ENCODE measurements around the gene CDKL1.
"Not testable (repeated sequence)": the region's sequence is repeated elsewhere in the genome, so short reads cannot be mapped to it uniquely, and the experiment has no call there.

The CDKL1 gene

DNA sequence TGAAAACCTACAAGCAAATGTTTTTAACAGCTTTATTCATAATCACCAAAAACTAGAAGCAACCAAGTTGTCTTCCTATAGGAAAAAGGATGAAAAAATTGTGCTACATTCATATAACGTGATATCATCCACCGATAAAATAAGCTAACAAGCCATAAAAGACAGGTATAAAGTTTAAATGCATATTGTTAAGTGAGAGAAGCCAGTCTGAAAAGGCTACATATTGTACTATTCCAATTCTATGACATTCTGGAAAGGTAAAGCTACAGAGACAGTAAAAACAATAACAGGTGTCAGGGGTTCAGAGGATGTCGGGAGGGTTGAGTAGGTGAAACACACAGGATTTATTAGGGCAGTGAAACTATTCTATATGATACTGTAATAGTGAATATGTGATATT lies 22.7 kb downstream of the CDKL1 start:
- no peak for DNase-seq (ENCODE audit: extremely low spot score)
- TF ChIP-seq FOXM1 (IDR thresholded peaks at IDR 0.05; ENCODE audit: borderline replicate concordance) (no peak), ZNF384 (IDR thresholded peaks at IDR 0.05) (no peak), SP1 (IDR thresholded peaks at IDR 0.05) (no peak), SUZ12 (IDR thresholded peaks at IDR 0.05) (no peak)
- ChIA-PET POLR2A (interaction anchor here (0.9 kb wide), 1 partner anchor 23 kb away, joined by 3 read pairs; the partner anchor contains the start of gene CDKL1), CTCF (no interaction called here)

DNA sequence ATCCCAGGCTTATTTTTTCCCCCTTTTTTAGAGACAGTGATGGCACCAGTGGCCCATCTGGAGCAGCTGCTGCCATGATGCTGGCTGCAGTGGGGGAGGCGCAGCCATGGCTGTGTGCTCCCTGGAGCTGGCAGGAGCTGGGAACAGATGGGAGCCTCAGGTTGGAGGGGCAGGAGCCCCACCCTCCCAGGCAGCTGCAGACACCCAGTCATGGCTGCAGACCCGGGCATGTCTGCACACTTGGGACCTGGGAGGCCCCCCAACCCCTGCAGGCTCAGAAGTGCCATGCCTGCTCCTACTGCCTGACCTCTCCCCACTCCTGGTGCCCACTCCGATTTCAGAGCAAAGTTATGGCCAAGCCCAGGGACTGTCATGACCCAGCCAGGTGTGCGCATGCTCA lies 25.1 kb downstream of the CDKL1 start:
- CTCF ChIA-PET = no interaction called here

GRCh38 chr14:50366589-50366988 lies 30.1 kb downstream of the CDKL1 start:
- POLR2A ChIA-PET = interaction anchor here (0.5 kb wide), 1 partner anchor 169 kb away, joined by 3 read pairs; no protein-coding TSS in a partner anchor
- no peak for DNase-seq (ENCODE audit: extremely low spot score)
- TF ChIP-seq SUZ12 (IDR thresholded peaks at IDR 0.05) (no peak), ZNF384 (IDR thresholded peaks at IDR 0.05) (no peak), PKNOX1 (IDR thresholded peaks at IDR 0.05) (no peak), SP1 (IDR thresholded peaks at IDR 0.05) (no peak), ELF4 (IDR thresholded peaks at IDR 0.05) (no peak), FOXK2 (IDR thresholded peaks at IDR 0.05) (no peak), HDGF (IDR thresholded peaks at IDR 0.05; ENCODE audit: borderline replicate concordance) (no peak), L3MBTL2 (conservative IDR thresholded peaks at IDR 0.05) (no peak), LEF1 (IDR thresholded peaks at IDR 0.05; ENCODE audit: borderline replicate concordance) (no peak), FOXA1 (IDR thresholded peaks at IDR 0.05) (no peak), BHLHE40 (IDR thresholded peaks at IDR 0.05; ENCODE audit: borderline replicate concordance) (no peak), NFRKB (IDR thresholded peaks at IDR 0.05) (no peak), FOXM1 (IDR thresholded peaks at IDR 0.05; ENCODE audit: borderline replicate concordance) (no peak)
- CTCF ChIA-PET = no interaction called here

More for the DNA sequence above, 25.1 kb downstream of the CDKL1 start:
- POLR2A ChIA-PET = no interaction called here
- TF ChIP-seq PKNOX1 (IDR thresholded peaks at IDR 0.05) = no peak
- no peak for TF ChIP-seq ZNF384 (IDR thresholded peaks at IDR 0.05)
- no peak for TF ChIP-seq SUZ12 (IDR thresholded peaks at IDR 0.05)
- no peak for TF ChIP-seq FOXK2 (IDR thresholded peaks at IDR 0.05)
- no peak for TF ChIP-seq ELF4 (IDR thresholded peaks at IDR 0.05)
- no peak for TF ChIP-seq FOXA1 (IDR thresholded peaks at IDR 0.05)
- no peak for TF ChIP-seq CTBP1 (IDR thresholded peaks at IDR 0.05; ENCODE audit: borderline replicate concordance)
- no peak for TF ChIP-seq SP1 (IDR thresholded peaks at IDR 0.05)
- TF ChIP-seq HDGF (IDR thresholded peaks at IDR 0.05; ENCODE audit: borderline replicate concordance) = no peak
- TF ChIP-seq NFRKB (IDR thresholded peaks at IDR 0.05) = no peak
- no peak for TF ChIP-seq ARNT (IDR thresholded peaks at IDR 0.05)
- no peak for DNase-seq (ENCODE audit: extremely low spot score)

GRCh38 chr14:50366115-50366514 lies 30.6 kb downstream of the CDKL1 start:
- DNase-seq (ENCODE audit: extremely low spot score) = no peak
- ChIA-PET POLR2A (interaction anchor here (0.5 kb wide), 1 partner anchor 170 kb away, joined by 3 read pairs; no protein-coding TSS in a partner anchor), CTCF (no interaction called here)
- no peak for TF ChIP-seq SP1 (IDR thresholded peaks at IDR 0.05)
- no peak for TF ChIP-seq FOXA1 (IDR thresholded peaks at IDR 0.05)
- TF ChIP-seq CTBP1 (IDR thresholded peaks at IDR 0.05; ENCODE audit: borderline replicate concordance) = no peak
- TF ChIP-seq NFRKB (IDR thresholded peaks at IDR 0.05) = no peak
- TF ChIP-seq BHLHE40 (IDR thresholded peaks at IDR 0.05; ENCODE audit: borderline replicate concordance) = no peak
- no peak for TF ChIP-seq FOXM1 (IDR thresholded peaks at IDR 0.05; ENCODE audit: borderline replicate concordance)
- no peak for TF ChIP-seq TARDBP (IDR thresholded peaks at IDR 0.05)
- TF ChIP-seq ZNF384 (IDR thresholded peaks at IDR 0.05) = no peak
- TF ChIP-seq LEF1 (IDR thresholded peaks at IDR 0.05; ENCODE audit: borderline replicate concordance) = no peak
- TF ChIP-seq L3MBTL2 (conservative IDR thresholded peaks at IDR 0.05) = no peak
- no peak for TF ChIP-seq HDGF (IDR thresholded peaks at IDR 0.05; ENCODE audit: borderline replicate concordance)
- TF ChIP-seq PKNOX1 (IDR thresholded peaks at IDR 0.05) = no peak
- no peak for TF ChIP-seq ELF4 (IDR thresholded peaks at IDR 0.05)

DNA sequence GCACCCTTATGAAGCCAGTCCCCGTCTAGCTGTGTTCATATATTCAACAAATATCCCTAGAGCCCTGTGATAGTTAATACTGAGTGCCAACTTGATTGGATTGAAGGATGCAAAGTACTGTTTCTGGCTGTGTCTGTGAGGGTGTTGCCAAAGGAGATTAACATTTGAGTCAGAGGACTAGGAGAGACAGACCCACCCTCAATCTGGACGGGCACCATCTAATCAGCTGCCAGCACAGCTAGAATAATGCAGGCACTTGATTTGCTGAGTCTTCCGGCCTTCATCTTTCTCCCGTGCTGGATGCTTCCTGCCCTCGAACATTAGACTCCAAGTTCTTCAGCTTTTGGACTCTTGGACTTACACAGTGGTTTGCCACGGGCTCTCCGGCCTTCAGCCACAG lies 31.1 kb downstream of the CDKL1 start:
- CTCF ChIA-PET; DNase-seq (ENCODE audit: extremely low spot score): not testable (repeated sequence)
- POLR2A ChIA-PET = interaction anchor here (0.7 kb wide), 1 partner anchor 33 kb away, joined by 3 read pairs; no protein-coding TSS in a partner anchor

DNA sequence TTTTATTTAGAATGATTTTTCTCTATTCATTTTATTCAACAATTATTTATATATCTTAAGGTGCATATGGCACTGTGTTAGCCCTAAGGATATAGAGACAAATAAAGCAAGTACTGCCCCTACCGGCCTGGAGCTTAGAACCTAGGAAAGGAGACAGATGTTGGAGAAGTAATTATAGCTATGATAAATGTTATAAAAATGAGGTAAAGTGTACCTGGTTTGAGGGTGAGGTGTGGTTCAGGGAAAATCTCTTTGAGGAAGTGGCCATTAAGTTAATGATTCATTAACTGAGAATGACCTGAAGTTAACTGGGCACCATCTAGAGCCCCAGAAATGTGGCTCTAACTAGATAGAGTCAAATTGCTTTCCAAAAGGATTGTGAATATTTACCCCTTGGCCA lies 31.9 kb downstream of the CDKL1 start:
- POLR2A ChIA-PET = no interaction called here
- DNase-seq (ENCODE audit: extremely low spot score) = no peak
- no peak for TF ChIP-seq BHLHE40 (IDR thresholded peaks at IDR 0.05; ENCODE audit: borderline replicate concordance)
- TF ChIP-seq PKNOX1 (IDR thresholded peaks at IDR 0.05) = no peak
- no peak for TF ChIP-seq SUZ12 (IDR thresholded peaks at IDR 0.05)
- no peak for TF ChIP-seq HDGF (IDR thresholded peaks at IDR 0.05; ENCODE audit: borderline replicate concordance)
- no peak for TF ChIP-seq FOXA1 (IDR thresholded peaks at IDR 0.05)
- CTCF ChIA-PET = no interaction called here
